H9 (cell line): ENCODE results near the gene RBKS. TPM values are rescaled to one million over a fixed set of nuclear protein-coding genes. Genes with fewer than 3 reads are reported as not detected.

ENCODE experiments used
- DNase-seq: peaks from one replicate; pipeline ENCODE4 v3.0.0-alpha.2; 2017
- H2AFZ ChIP-seq: one replicate; pipeline ENCODE4 v1.6.1; 2013; ENCODE audit warnings: mild to moderate bottlenecking, low read length, control low read depth, moderate library complexity
- H2AK5ac ChIP-seq: 2 replicates; pipeline ENCODE4 v1.6.1; 2013; ENCODE audit warnings: low read length, control low read depth, mixed read lengths; ENCODE audit not compliant: insufficient read length
- H2BK120ac ChIP-seq: one replicate; pipeline ENCODE4 v1.6.1; 2013; ENCODE audit warnings: low read depth, mild to moderate bottlenecking, low read length, control low read depth, inconsistent platforms; ENCODE audit not compliant: poor library complexity, severe bottlenecking
- H2BK12ac ChIP-seq: 2 replicates; pipeline ENCODE4 v1.6.1; 2013; ENCODE audit warnings: low read length, control low read depth, mixed read lengths, low read depth; ENCODE audit not compliant: insufficient read length
- H2BK15ac ChIP-seq: 2 replicates; pipeline ENCODE4 v1.6.1; 2013; ENCODE audit warnings: low read depth, low read length, control low read depth
- H2BK20ac ChIP-seq: one replicate; pipeline ENCODE4 v1.6.1; 2013; ENCODE audit warnings: low read depth, mild to moderate bottlenecking, low read length, control low read depth, inconsistent platforms; ENCODE audit not compliant: poor library complexity, severe bottlenecking
- H2BK5ac ChIP-seq: 2 replicates; pipeline ENCODE4 v1.6.1; 2013; ENCODE audit warnings: low read length, control low read depth, mixed read lengths; ENCODE audit not compliant: insufficient read length
- H3K14ac ChIP-seq: 2 replicates; pipeline ENCODE4 v1.6.1; 2013; ENCODE audit warnings: low read length, control low read depth; ENCODE audit not compliant: insufficient read depth
- H3K18ac ChIP-seq: 2 replicates; pipeline ENCODE4 v1.6.1; 2013; ENCODE audit warnings: low read depth, mild to moderate bottlenecking, mixed read lengths, low read length, control low read depth; ENCODE audit not compliant: insufficient read length
- H3K23ac ChIP-seq: 2 replicates; pipeline ENCODE4 v1.6.1; 2013; ENCODE audit warnings: low read length, control low read depth, mixed read lengths, low read depth; ENCODE audit not compliant: insufficient read length
- H3K23me2 ChIP-seq: 2 replicates; pipeline ENCODE4 v1.6.1; 2013; ENCODE audit warnings: low read depth, mild to moderate bottlenecking, mixed read lengths, low read length, control low read depth; ENCODE audit not compliant: insufficient read length, poor library complexity, severe bottlenecking
- H3K27ac ChIP-seq: 2 replicates; pipeline ENCODE4 v1.5.1; 2013; ENCODE audit warnings: low read length, control low read depth, mixed read lengths, low read depth; ENCODE audit not compliant: insufficient read length
- H3K27me3 ChIP-seq: 2 replicates; pipeline ENCODE4 v1.6.1; 2013; ENCODE audit warnings: low read length, control low read depth, inconsistent platforms; ENCODE audit not compliant: insufficient read depth
- H3K4ac ChIP-seq: 2 replicates; pipeline ENCODE4 v1.6.1; 2013; ENCODE audit warnings: low read depth, mild to moderate bottlenecking, control low read depth, inconsistent platforms, low read length, moderate library complexity
- H3K4me1 ChIP-seq: 2 replicates; pipeline ENCODE4 v1.6.1; 2013; ENCODE audit warnings: low read length, control low read depth, inconsistent platforms; ENCODE audit not compliant: insufficient read depth
- H3K4me2 ChIP-seq: 2 replicates; pipeline ENCODE4 v1.6.1; 2013; ENCODE audit warnings: low read length, control low read depth, mixed read lengths; ENCODE audit not compliant: insufficient read length, insufficient read depth
- H3K56ac ChIP-seq: 2 replicates; pipeline ENCODE4 v1.6.1; 2013; ENCODE audit warnings: low read depth, mild to moderate bottlenecking, mixed read lengths, low read length, control low read depth; ENCODE audit not compliant: insufficient read length
- H3K79me1 ChIP-seq: 2 replicates; pipeline ENCODE4 v1.6.1; 2013; ENCODE audit warnings: low read depth, mild to moderate bottlenecking, moderate library complexity, low read length, control low read depth, inconsistent platforms; ENCODE audit not compliant: insufficient read depth, poor library complexity, severe bottlenecking
- H3K79me2 ChIP-seq: 2 replicates; pipeline ENCODE4 v1.6.1; 2013; ENCODE audit warnings: low read length, control low read depth, inconsistent platforms; ENCODE audit not compliant: insufficient read depth
- H3K9ac ChIP-seq: 2 replicates; pipeline ENCODE4 v1.6.1; 2013; ENCODE audit warnings: low read length, control low read depth, mixed read lengths; ENCODE audit not compliant: insufficient read length; ENCODE audit errors: extremely low read depth
- H3K9me3 ChIP-seq: one replicate; pipeline ENCODE4 v1.6.1; 2013; ENCODE audit warnings: low read depth, low read length, inconsistent platforms; ENCODE audit not compliant: control insufficient read depth
- H3T11ph ChIP-seq: one replicate; pipeline ENCODE4 v1.6.1; 2013; ENCODE audit warnings: mild to moderate bottlenecking, low read length, control low read depth, inconsistent platforms
- H4K20me1 ChIP-seq: one replicate; pipeline ENCODE4 v1.6.1; 2013; ENCODE audit not compliant: control insufficient read depth, insufficient read length, insufficient read depth
- H4K5ac ChIP-seq: 2 replicates; pipeline ENCODE4 v1.6.1; 2013; ENCODE audit warnings: low read depth, mild to moderate bottlenecking, mixed read lengths, low read length, control low read depth; ENCODE audit not compliant: insufficient read length
- H4K8ac ChIP-seq: replicated peaks from 2 replicates; pipeline ENCODE4 v1.6.1; 2013; ENCODE audit warnings: low read length, control low read depth, mixed read lengths, low read depth; ENCODE audit not compliant: insufficient read length
- H4K91ac ChIP-seq: 2 replicates; pipeline ENCODE4 v1.6.1; 2013; ENCODE audit warnings: low read depth, mild to moderate bottlenecking, moderate library complexity, mixed read lengths, low read length, control low read depth; ENCODE audit not compliant: insufficient read length
- H3K27ac Mint-ChIP-seq, 3 experiments: 2 replicates in 2 of 3; 3 replicates in 1 of 3; pipeline ENCODE4 v1.8.0; 2020 to 2021; ENCODE audit warnings: mixed read lengths in 3 of 3, mild to moderate bottlenecking in 1 of 3, moderate library complexity in 1 of 3
- H3K27me3 Mint-ChIP-seq: 2 replicates; pipeline ENCODE4 v1.8.0; 2021; ENCODE audit warnings: low read depth, mild to moderate bottlenecking, moderate library complexity, mixed read lengths
- H3K36me3 Mint-ChIP-seq, 3 experiments: 2 replicates in 2 of 3; 3 replicates in 1 of 3; pipeline ENCODE4 v1.8.0; 2020 to 2021; ENCODE audit warnings: low read depth in 3 of 3, mixed read lengths in 3 of 3; ENCODE audit not compliant: insufficient read depth in 1 of 3
- H3K4me1 Mint-ChIP-seq, 2 experiments: 2 replicates each; pipeline ENCODE4 v1.8.0; 2020; ENCODE audit warnings: mixed read lengths in 2 of 2
- H3K4me3 Mint-ChIP-seq, 2 experiments: 2 replicates in 1 of 2; 3 replicates in 1 of 2; pipeline ENCODE4 v1.8.0; 2020 to 2021; ENCODE audit warnings: mild to moderate bottlenecking in 2 of 2, mixed read lengths in 2 of 2, moderate library complexity in 1 of 2
- H3K9me3 Mint-ChIP-seq, 2 experiments: 2 replicates in 1 of 2; 3 replicates in 1 of 2; pipeline ENCODE4 v1.8.0; 2020; ENCODE audit warnings: mild to moderate bottlenecking in 2 of 2, mixed read lengths in 2 of 2, moderate library complexity in 1 of 2
- CTCF ChIP-seq: fragments of 200-600 bp; sonication (generic); conservative IDR thresholded peaks from 3 replicates; pipeline ENCODE4 v1.8.0; 2021; ENCODE audit warnings: antibody characterized with exemption, mild to moderate bottlenecking
- WGBS: extraction: QIAGEN DNeasy Blood & Tissue Kit; methylation state at CpG from one replicate; pipeline ENCODE4 v1.1.7; 2013; ENCODE audit warnings: missing lambda C conversion rate, low lambda C conversion rate, mixed read lengths; ENCODE audit not compliant: insufficient read length; ENCODE audit errors: extremely low coverage; 5-methylcytosine and 5-hydroxymethylcytosine counted together
- total RNA-seq: library from RNA; stranded (reverse); gene quantifications from 2 replicates; pipeline ENCODE4 v1.2.1, GENCODE V29; 2021

The RBKS gene
- total RNA-seq, 1 experiment from 2014 or later, result 2.3 TPM

GRCh38 chr2:27887830-27888229 lies 2.4 kb downstream of the RBKS start:
- Histone ChIP-seq H3K14ac (no peak overlapping the region), H3K23me2 (no peaks in the 10 kb centered on the region), H3K4me2 (no peak overlapping the region), H2BK15ac (no peak overlapping the region), H3K23ac (no peak overlapping the region), H3K79me2 (no peaks in the 10 kb centered on the region), H3K56ac (no peak overlapping the region), H2BK20ac (no peak overlapping the region), H3K18ac (no peak overlapping the region), H3K4ac (no peak overlapping the region), H4K20me1 (no peaks in the 10 kb centered on the region), H3K9me3 (no peaks in the 10 kb centered on the region), H3T11ph (no peak overlapping the region), H4K5ac (no peak overlapping the region), H4K91ac (no peak overlapping the region), H4K8ac (no peak overlapping the region), H3K27me3 (no peaks in the 10 kb centered on the region), H3K4me1 (no peaks in the 10 kb centered on the region), H3K79me1 (no peaks in the 10 kb centered on the region), H3K9ac (no peak overlapping the region), H2AFZ (no peak overlapping the region), H2BK12ac (no peak overlapping the region), H2AK5ac (no peak overlapping the region), H2BK120ac (no peak overlapping the region), H2BK5ac (no peak overlapping the region), H3K27ac (no peak overlapping the region)
- H3K4me3 Mint-ChIP-seq, result no peak overlapping the region
- TF ChIP-seq CTCF, result no peak
- H3K9me3 Mint-ChIP-seq, result no peaks in the 10 kb centered on the region
- no peaks in the 10 kb centered on the region for H3K27me3 Mint-ChIP-seq
- no CpG with 5 or more reads among the region's 3 CpGs for WGBS
- H3K27ac Mint-ChIP-seq, result no peak overlapping the region
- no peak for DNase-seq
- peaks cover 6 to 10% of the 10 kb centered on the region in 2 experiments for H3K4me1 Mint-ChIP-seq
- no peaks in the 10 kb centered on the region for H3K36me3 Mint-ChIP-seq
